Sigmoid colon (tissue), 4 donors: ENCODE data around the gene CNTN5.

Experiments
- POLR2A ChIP-seq, 2 donors: fragments of 450-650 bp; IDR thresholded peaks; one replicate each; pipeline ENCODE4 v1.6.1; 2016; ENCODE audit warnings: antibody characterized with exemption in 2 of 2, mild to moderate bottlenecking in 2 of 2, moderate library complexity in 2 of 2
- POLR2AphosphoS5 ChIP-seq, 4 donors: sonication (generic); formaldehyde crosslinking; IDR thresholded peaks; one replicate each; pipeline ENCODE4 v1.6.1; 2017; ENCODE audit warnings: antibody characterized with exemption in 4 of 4

- TF ChIP-seq POLR2AphosphoS5 (IDR thresholded peaks at IDR 0.05) (no peak), POLR2A (IDR thresholded peaks at IDR 0.05) (no peak)
Measured at GRCh38 chr11:100229086-100229485, 1208.3 kb downstream of the CNTN5 start.
